GM18909 (cell line): ENCODE results near the gene CCHCR1.

Source experiments
- ATAC-seq: cut with Tn5 transposase; IDR thresholded peaks from one replicate; pipeline ENCODE4 v1.9.1; 2021; ENCODE audit warnings: mild to moderate bottlenecking; ENCODE audit not compliant: unreplicated experiment, poor library complexity

Gene CCHCR1

DNA sequence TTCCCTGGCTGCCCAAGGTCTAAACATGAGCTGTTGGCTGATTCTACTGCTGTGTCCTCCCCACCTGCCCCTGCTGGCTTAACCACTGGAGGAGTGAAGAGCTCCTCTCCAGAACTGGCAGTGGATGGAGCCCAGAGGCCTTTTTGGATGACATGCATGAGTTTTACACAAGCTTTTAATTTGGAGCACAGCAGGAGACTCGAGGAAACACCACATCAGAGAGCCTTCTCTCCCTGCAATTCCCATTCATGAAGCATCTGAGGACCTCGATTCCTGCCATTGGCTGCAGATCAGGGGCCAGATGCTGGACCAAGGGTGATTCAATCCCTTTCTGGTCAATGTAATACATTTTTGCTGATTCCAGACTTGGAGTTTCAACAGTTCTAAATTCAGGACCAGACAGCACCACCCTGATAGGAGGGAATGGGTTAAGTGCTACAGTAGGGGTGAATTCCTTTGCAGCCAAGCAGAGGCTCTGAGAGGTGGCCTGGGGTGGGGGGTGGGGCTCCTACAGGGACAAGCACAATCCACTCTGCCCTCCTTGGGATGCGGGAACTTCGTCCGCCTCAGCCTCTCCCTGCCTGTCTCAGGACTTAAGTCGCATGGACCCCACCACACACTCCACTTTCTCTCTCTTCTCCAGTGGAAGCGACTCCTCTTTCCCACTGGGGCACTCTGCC is 43.6 kb downstream of the CCHCR1 start:
- ATAC-seq = no peak

DNA sequence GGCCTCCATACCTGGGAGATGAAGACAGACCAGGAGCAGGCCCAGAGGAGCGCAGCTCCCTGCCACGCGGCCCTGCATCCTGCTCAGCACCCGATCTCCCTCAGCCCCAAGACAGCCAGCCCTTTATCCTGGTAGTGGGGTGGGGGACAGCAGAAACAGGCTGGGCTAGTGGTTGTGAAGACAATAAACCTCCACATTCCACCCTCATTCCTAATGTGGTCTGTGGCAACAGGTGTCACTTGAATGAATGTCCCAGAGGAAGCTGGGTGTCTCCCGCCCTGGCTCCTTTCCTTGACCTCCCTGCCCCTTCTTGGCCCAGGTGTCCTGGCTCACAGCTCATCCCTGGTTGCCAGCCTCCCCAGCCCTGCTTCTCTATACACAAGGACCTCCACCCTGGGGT is 45.1 kb downstream of the CCHCR1 start, which contains the start of gene C6orf15:
Gene C6orf15 (minus strand): TSS at position 98 of the 400 bp plus-strand sequence. CDS start 20 bp downstream, at position 78.
- ATAC-seq = no peak

GRCh38 chr6:31111712-31112111 is 45.9 kb downstream of the CCHCR1 start:
- no peak for ATAC-seq

GRCh38 chr6:31110825-31111582 is 46.6 kb downstream of the CCHCR1 start:
- ATAC-seq = no peak

GRCh38 chr6:31107052-31107451 is 50.5 kb downstream of the CCHCR1 start:
- ATAC-seq = no peak

- ATAC-seq = no peak
These were observed 54.5 kb downstream of the CCHCR1 start for GRCh38 chr6:31103136-31103535.

DNA sequence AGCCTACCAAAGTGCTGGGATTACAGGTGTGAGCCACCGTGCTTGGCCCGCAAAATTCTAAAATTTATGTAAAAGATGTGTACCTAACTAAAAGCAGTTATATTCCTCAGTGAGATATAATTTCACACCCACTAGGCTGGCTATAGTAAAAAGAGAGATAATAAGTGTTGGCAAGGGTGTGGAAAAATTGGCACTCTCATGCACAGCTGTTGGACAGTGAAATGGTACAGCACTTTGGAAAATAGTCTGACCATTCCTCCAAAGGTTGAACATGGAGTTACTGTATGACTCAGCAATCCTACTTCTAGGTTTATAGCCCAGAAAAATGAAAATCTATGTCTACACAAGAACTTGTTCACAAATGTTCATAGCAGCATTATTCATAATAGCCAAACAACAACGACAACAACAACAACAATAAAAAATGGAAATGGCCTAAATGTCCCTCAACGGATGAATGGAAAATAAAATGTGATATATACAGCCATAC is 59.1 kb downstream of the CCHCR1 start:
- ATAC-seq = no peak

DNA sequence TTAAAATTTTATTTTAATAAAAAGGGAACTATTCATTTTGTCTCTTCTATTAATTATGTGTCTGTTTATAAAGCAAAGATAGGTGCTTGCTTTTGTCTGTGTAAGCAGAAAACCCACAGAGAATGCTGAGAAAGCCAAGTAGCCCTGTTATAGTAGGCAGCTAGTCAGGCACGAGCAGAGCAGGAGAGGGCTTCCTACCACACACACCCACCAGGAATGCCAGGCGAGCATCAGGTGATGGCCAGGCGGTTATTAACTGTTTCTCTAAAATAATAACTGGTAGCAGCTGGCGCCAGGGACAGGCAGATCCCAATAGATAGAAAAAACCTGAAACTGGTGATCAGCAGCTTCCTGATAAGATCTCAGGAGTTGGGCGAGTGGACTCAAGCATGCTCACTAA is 60.9 kb downstream of the CCHCR1 start:
- ATAC-seq = no peak

DNA sequence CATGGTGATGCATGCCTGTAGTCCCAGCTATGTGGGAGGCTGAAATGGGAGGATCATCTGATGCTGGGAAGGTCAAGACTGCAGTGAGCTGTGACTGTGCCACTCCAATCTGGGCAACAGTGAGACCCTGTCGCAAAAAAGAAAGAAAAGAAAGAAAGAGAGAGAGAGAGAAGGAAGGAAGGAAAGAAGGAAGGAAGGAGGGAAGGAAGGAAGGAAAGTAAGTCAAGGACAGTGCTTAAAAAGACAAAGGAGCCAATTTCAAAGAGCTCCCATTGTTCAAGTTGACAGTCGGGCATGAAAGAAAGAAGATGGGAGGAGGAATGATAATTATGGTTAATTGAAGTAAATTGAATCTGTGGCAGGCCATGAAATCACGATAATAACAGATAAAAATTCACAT is 61.4 kb downstream of the CCHCR1 start:
- ATAC-seq = no peak

DNA sequence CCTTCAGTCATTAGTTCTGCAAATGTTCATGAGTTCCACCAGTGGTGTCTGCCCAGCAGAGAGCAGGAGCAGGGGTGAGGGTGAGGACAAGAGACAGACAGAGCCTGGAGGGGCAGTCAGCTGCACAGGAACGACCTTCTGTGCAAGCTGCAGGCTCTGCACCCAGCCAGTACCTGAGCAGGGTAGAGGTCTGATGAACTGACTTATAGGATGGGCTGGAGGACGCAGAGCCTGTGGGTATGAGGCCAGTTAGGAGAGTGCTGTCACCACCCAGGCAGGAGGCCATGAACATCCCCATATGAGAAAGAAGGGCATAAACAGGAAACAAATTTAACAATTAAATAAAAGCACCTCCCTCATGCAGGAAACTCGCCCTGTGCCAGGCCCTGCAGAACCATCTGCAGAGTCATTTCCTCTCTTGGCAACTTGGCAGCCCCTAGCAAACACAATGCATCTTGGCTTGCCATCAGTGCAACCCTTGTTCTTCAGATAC is 63.2 kb downstream of the CCHCR1 start:
- ATAC-seq = no peak

- no peak for ATAC-seq
These were observed 64.7 kb downstream of the CCHCR1 start for GRCh38 chr6:31092769-31093505.
